Activated T-cell treated with anti-CD3 and anti-CD28 coated beads, Interleukin-2, amount 50 U/mL, for 1 hour (primary cell): ENCODE measurements around the gene MST1.

Experiments
- DNase-seq: peaks from one replicate; pipeline ENCODE4 v3.0.0-alpha.2; 2020

MST1 gene

GRCh38 chr3:49654955-49655556, 34.2 kb downstream of the MST1 start:
- no peak for DNase-seq

GRCh38 chr3:49654176-49654825, 35.0 kb downstream of the MST1 start:
- DNase-seq: no peak

GRCh38 chr3:49653621-49654020, 35.7 kb downstream of the MST1 start:
- DNase-seq: no peak

GRCh38 chr3:49652903-49653415, 36.3 kb downstream of the MST1 start:
- DNase-seq: no peak

GRCh38 chr3:49652218-49652902, 36.9 kb downstream of the MST1 start:
- no peak for DNase-seq

- DNase-seq: no peak
Observed at GRCh38 chr3:49650637-49651036, 38.6 kb downstream of the MST1 start.

- no peak for DNase-seq
Observed at GRCh38 chr3:49650177-49650576, 39.1 kb downstream of the MST1 start.

GRCh38 chr3:49649576-49649975, 39.7 kb downstream of the MST1 start:
- DNase-seq: no peak

- DNase-seq: no peak
Observed at GRCh38 chr3:49648354-49649019, 40.8 kb downstream of the MST1 start.

GRCh38 chr3:49647741-49648140, 41.5 kb downstream of the MST1 start:
- DNase-seq: no peak

GRCh38 chr3:49646236-49646635, 43.0 kb downstream of the MST1 start:
- no peak for DNase-seq

GRCh38 chr3:49644684-49645083, 44.6 kb downstream of the MST1 start:
- DNase-seq: no peak

GRCh38 chr3:49642708-49643145, 46.5 kb downstream of the MST1 start:
- DNase-seq: no peak

GRCh38 chr3:49641921-49642707, 47.2 kb downstream of the MST1 start:
- DNase-seq: no peak

GRCh38 chr3:49641292-49641691, 48.0 kb downstream of the MST1 start:
- no peak for DNase-seq

GRCh38 chr3:49639551-49639950, 49.7 kb downstream of the MST1 start:
- no peak for DNase-seq

GRCh38 chr3:49638445-49638844, 50.8 kb downstream of the MST1 start:
- DNase-seq: no peak

- DNase-seq: no peak
Observed at GRCh38 chr3:49636883-49637609, 52.2 kb downstream of the MST1 start.

GRCh38 chr3:49634736-49635135, 54.5 kb downstream of the MST1 start:
- no peak for DNase-seq
